Measurements from ENCODE around the gene COQ8B. TPM values are rescaled to one million over a fixed set of nuclear protein-coding genes. Genes with fewer than 3 reads are reported as not detected.
A peak's percentile ranks its signal among the peaks of the same experiment; 100 is the strongest.

COQ8B gene
- total RNA-seq, 1 experiment from 2014 or later = 35.7 TPM

GRCh38 chr19:40721936-40722661 is 5.4 kb upstream of the COQ8B start:
- CTCF ChIA-PET = interaction anchor here (0.6 kb wide), 1 partner anchor 289 kb away, joined by 4 read pairs; no protein-coding TSS in a partner anchor
- no TSS peak for BruUV-seq (replicated peaks)
- H3K9me3 ChIP-seq = peaks cover 6% of the 10 kb centered on the region; the same call in 1 of the 2 replicates
- H3K27me3 ChIP-seq (replicated peaks; ENCODE audit: control insufficient read depth, insufficient read depth, low read length) = no peaks in the 10 kb centered on the region
- Mint-ChIP-seq H3K27me3 (ENCODE audit: insufficient read depth, unreplicated experiment) (no peaks in the 10 kb centered on the region), H3K36me3 (ENCODE audit: insufficient read depth, unreplicated experiment) (peaks cover 81% of the 10 kb centered on the region), H3K9me3 (ENCODE audit: unreplicated experiment) (no peaks in the 10 kb centered on the region), H3K4me3 (ENCODE audit: unreplicated experiment) (no peak overlapping the region), H3K27ac (ENCODE audit: unreplicated experiment) (peak overlapping the region; percentile 6), H3K4me1 (ENCODE audit: low read depth, unreplicated experiment) (peaks cover 10% of the 10 kb centered on the region)
- H3K4me3 ChIP-seq (ENCODE audit: low read depth, low read length) = no peak overlapping the region
- DNase-seq = no peak
- POLR2A ChIA-PET = interaction anchor here (0.7 to 1.5 kb wide), 3 partner anchors 28 to 56 kb away, joined by 3 to 10 read pairs (median 6); partner anchors contain the start of genes ACTMAP, NUMBL, RAB4B and SNRPA
- intact Hi-C loops (cut with micrococcal nuclease; ENCODE audit: unreplicated experiment) = no loop called here
- TF ChIP-seq CTCF (IDR thresholded peaks at IDR 0.05; ENCODE audit: insufficient read depth in 1 of 2, low read depth in 1 of 2, low read length in 1 of 2, severe bottlenecking in 1 of 2, unreplicated experiment in 1 of 2) = no peak
- peaks cover 6% of the 10 kb centered on the region; the same call in 1 of the 2 replicates for H3K4me1 ChIP-seq
- H3K36me3 ChIP-seq (ENCODE audit: control insufficient read depth, insufficient read depth, low read length) = peaks cover 20% of the 10 kb centered on the region

- Histone ChIP-seq H3K4me1 (peaks cover 6% of the 10 kb centered on the region; the same call in 1 of the 2 replicates), H3K36me3 (ENCODE audit: control insufficient read depth, insufficient read depth, low read length) (peaks cover 18% of the 10 kb centered on the region), H3K27me3 (replicated peaks; ENCODE audit: control insufficient read depth, insufficient read depth, low read length) (no peaks in the 10 kb centered on the region), H3K4me3 (ENCODE audit: low read depth, low read length) (no peak overlapping the region), H3K9me3 (peaks cover under 1% of the 10 kb centered on the region; the same call in 1 of the 2 replicates)
- Mint-ChIP-seq H3K4me1 (ENCODE audit: low read depth, unreplicated experiment) (peaks cover 10% of the 10 kb centered on the region), H3K27me3 (ENCODE audit: insufficient read depth, unreplicated experiment) (no peaks in the 10 kb centered on the region), H3K27ac (ENCODE audit: unreplicated experiment) (peak overlapping the region; percentile 93), H3K9me3 (ENCODE audit: unreplicated experiment) (no peaks in the 10 kb centered on the region), H3K4me3 (ENCODE audit: unreplicated experiment) (peak overlapping the region; percentile 84), H3K36me3 (ENCODE audit: insufficient read depth, unreplicated experiment) (peaks cover 80% of the 10 kb centered on the region)
- POLR2A ChIA-PET = interaction anchor here (1.5 kb wide), 1 partner anchor 29 kb away, joined by 6 read pairs; the partner anchor contains the start of genes ACTMAP and SNRPA
- no peak for DNase-seq
- CTCF ChIA-PET = interaction anchor here (0.7 kb wide), 1 partner anchor 50 kb away, joined by 3 read pairs; no protein-coding TSS in a partner anchor
- no peak for TF ChIP-seq CTCF (IDR thresholded peaks at IDR 0.05; ENCODE audit: insufficient read depth in 1 of 2, low read depth in 1 of 2, low read length in 1 of 2, severe bottlenecking in 1 of 2, unreplicated experiment in 1 of 2)
- BruUV-seq (replicated peaks) = no TSS peak
- intact Hi-C loops (cut with micrococcal nuclease; ENCODE audit: unreplicated experiment) = no loop called here
Observed at GRCh38 chr19:40721140-40721486, 4.4 kb upstream of the COQ8B start.

GRCh38 chr19:40719414-40719894 is 2.8 kb upstream of the COQ8B start:
- peaks cover 76% of the 10 kb centered on the region for H3K36me3 Mint-ChIP-seq (ENCODE audit: insufficient read depth, unreplicated experiment)

More at GRCh38 chr19:40719414-40719894, 2.8 kb upstream of the COQ8B start:
- no peaks in the 10 kb centered on the region for H3K27me3 Mint-ChIP-seq (ENCODE audit: insufficient read depth, unreplicated experiment)
- Histone ChIP-seq H3K4me1 (peaks cover 6% of the 10 kb centered on the region; the same call in 1 of the 2 replicates), H3K4me3 (ENCODE audit: low read depth, low read length) (peak overlapping the region; percentile 71), H3K9me3 (no peaks in the 10 kb centered on the region), H3K36me3 (ENCODE audit: control insufficient read depth, insufficient read depth, low read length) (peaks cover 8% of the 10 kb centered on the region), H3K27me3 (replicated peaks; ENCODE audit: control insufficient read depth, insufficient read depth, low read length) (no peaks in the 10 kb centered on the region)
- H3K4me3 Mint-ChIP-seq (ENCODE audit: unreplicated experiment) = peak overlapping the region; percentile 84
- TF ChIP-seq CTCF (IDR thresholded peaks at IDR 0.05; ENCODE audit: insufficient read depth in 1 of 2, low read depth in 1 of 2, low read length in 1 of 2, severe bottlenecking in 1 of 2, unreplicated experiment in 1 of 2) = no peak
- H3K4me1 Mint-ChIP-seq (ENCODE audit: low read depth, unreplicated experiment) = peaks cover 18% of the 10 kb centered on the region
- no TSS peak for BruUV-seq (replicated peaks)
- POLR2A ChIA-PET = interaction anchor here (0.6 to 1.5 kb wide), 6 partner anchors 9 to 59 kb away, joined by 3 to 21 read pairs (median 4); partner anchors contain the start of genes ACTMAP, RAB4B and SNRPA
- peak overlapping the region; percentile 93 for H3K27ac Mint-ChIP-seq (ENCODE audit: unreplicated experiment)
- H3K9me3 Mint-ChIP-seq (ENCODE audit: unreplicated experiment) = no peaks in the 10 kb centered on the region
- CTCF ChIA-PET = no interaction called here
- no peak for DNase-seq
- intact Hi-C loops (cut with micrococcal nuclease; ENCODE audit: unreplicated experiment) = loop anchor here (2.0 kb wide), 1 partner anchor 543 kb away; no protein-coding TSS in a partner anchor

Data from Caco-2 (cell line).